ENCODE measurements around the gene ACAD10. TPM values are rescaled to one million over a fixed set of nuclear protein-coding genes. Genes with fewer than 3 reads are reported as not detected.

The ACAD10 gene
- total and polyA plus RNA-seq, 2 of the 13 experiments (the other 11 are each of a cell fraction or from before 2014, with no cell fraction given): 15.2 to 16.3 TPM

- no peaks in the 10 kb centered on the region for H4K20me1 ChIP-seq (ENCODE audit: insufficient read depth, low read length)
- no peak overlapping the region for H3K4me2 ChIP-seq (ENCODE audit: low read depth, low read length)
- H3K27ac ChIP-seq (ENCODE audit: extremely low read length, insufficient read depth, low read length): no peak overlapping the region
- H3K9ac ChIP-seq (ENCODE audit: insufficient read depth, low read depth, low read length): no peak overlapping the region
- H3K9me3 ChIP-seq (ENCODE audit: low read length): no peaks in the 10 kb centered on the region
- intact Hi-C loops (cut with micrococcal nuclease; ENCODE audit: unreplicated experiment) (no loop called here), in situ Hi-C loops (cut with HindIII; ENCODE audit: extremely low pct_ligation_motif_present, low pct_unique_long_range_greater_than_20kb) (loop anchor here (5.0 kb wide), 1 partner anchor 36 kb away; no protein-coding TSS in a partner anchor)
- 98% methylated on average over 3 of the region's 3 CpGs for WGBS (ENCODE audit: low lambda C conversion rate)
- FAIRE-seq (no peak), DNase-seq (ENCODE audit: low spot score) (no peak), ATAC-seq (no peak)
- no peaks in the 10 kb centered on the region for H3K79me2 ChIP-seq (ENCODE audit: insufficient read depth, low read length)
- peaks cover 21% of the 10 kb centered on the region for H3K4me1 ChIP-seq (ENCODE audit: insufficient read depth, low read length)
- no TSS peak for BruUV-seq (replicated peaks)
- ChIA-PET POLR2A (no interaction called here), CTCF (ENCODE audit: low intra/inter-chr PET ratio, low total read pairs) (no interaction called here)
- no peaks in the 10 kb centered on the region for H3K27me3 ChIP-seq (ENCODE audit: control insufficient read depth in 1 of 2, insufficient read depth in 2 of 2, low read length in 2 of 2)
- H3K36me3 ChIP-seq (replicated peaks in 1 of 2; ENCODE audit: control insufficient read depth in 1 of 2, insufficient read depth in 2 of 2, low read length in 2 of 2): peaks cover 30 to 72% of the 10 kb centered on the region in 2 experiments
- no peak overlapping the region for H3K4me3 ChIP-seq (replicated peaks in 1 of 3; ENCODE audit: insufficient read depth in 1 of 3, low read depth in 2 of 3, low read length in 3 of 3)
- H2AFZ ChIP-seq (ENCODE audit: low read length): no peak overlapping the region
- TF ChIP-seq TRAFD1 (CRISPR knock-in tag; IDR thresholded peaks at IDR 0.05; ENCODE audit: borderline replicate concordance): no peak
- TF ChIP-seq BHLHE40 (IDR thresholded peaks at IDR 0.05; ENCODE audit: low read length): no peak
- no peak for TF ChIP-seq GLI4 (CRISPR knock-in tag; IDR thresholded peaks at IDR 0.05; ENCODE audit: borderline replicate concordance)
- TF ChIP-seq ZNF20 (CRISPR knock-in tag; IDR thresholded peaks at IDR 0.05): no peak
- no peak for TF ChIP-seq HNRNPLL (IDR thresholded peaks at IDR 0.05; ENCODE audit: low read depth, low read length, poor library complexity, severe bottlenecking)
- no peak for TF ChIP-seq ZBTB14 (CRISPR knock-in tag; IDR thresholded peaks at IDR 0.05)
- no peak for TF ChIP-seq FOXO4 (CRISPR knock-in tag; conservative IDR thresholded peaks at IDR 0.05)
- no peak for TF ChIP-seq KLF13 (CRISPR knock-in tag; IDR thresholded peaks at IDR 0.05)
- no peak for TF ChIP-seq ZSCAN30 (CRISPR knock-in tag; IDR thresholded peaks at IDR 0.05)
- TF ChIP-seq PRDM15 (CRISPR knock-in tag; IDR thresholded peaks at IDR 0.05): no peak
- no peak for TF ChIP-seq NR2F1 (CRISPR knock-in tag; IDR thresholded peaks at IDR 0.05)
- no peak for TF ChIP-seq XRCC5 (optimal IDR thresholded peaks at IDR 0.05; ENCODE audit: low read length)
- TF ChIP-seq MIER3 (CRISPR knock-in tag; IDR thresholded peaks at IDR 0.05; ENCODE audit: borderline replicate concordance): no peak
Measured at GRCh38 chr12:111792856-111793235, 107.0 kb downstream of the ACAD10 start.

Data from HepG2 (cell line).